C4-2B (cell line): ENCODE measurements around the gene SLC25A1.

ENCODE experiments used
- ZFX ChIP-seq: fragments of 450-650 bp; IDR thresholded peaks from 2 replicates; pipeline ENCODE4 v1.6.1; 2017
- TF ChIP-seq, protein P1 (sequence below): fragments of 450-650 bp; conservative IDR thresholded peaks from 2 replicates; pipeline ENCODE4 v1.5.1; 2017; ENCODE audit warnings: mild to moderate bottlenecking

DNA sequence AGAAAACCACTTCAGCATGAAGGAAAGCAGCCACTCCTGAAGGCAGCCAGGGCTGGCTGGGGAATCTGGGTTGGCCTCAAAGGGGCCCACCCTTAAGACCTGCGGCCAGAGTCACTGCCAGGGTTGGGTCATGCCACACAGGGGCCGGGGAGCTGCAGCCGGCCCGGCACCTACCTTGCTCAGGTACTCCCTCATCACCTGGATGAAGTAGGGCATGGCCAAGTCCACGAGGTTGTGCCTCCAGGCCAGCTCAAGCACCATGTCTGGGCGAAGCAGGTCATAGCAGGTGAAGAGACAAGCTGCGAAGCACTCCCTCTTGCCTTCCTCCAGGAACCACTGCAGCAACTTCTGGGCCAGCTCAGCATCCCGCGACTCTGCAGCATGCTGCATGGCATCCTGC, 4.7 kb upstream of the SLC25A1 start:
- TF ChIP-seq, protein P1, sequence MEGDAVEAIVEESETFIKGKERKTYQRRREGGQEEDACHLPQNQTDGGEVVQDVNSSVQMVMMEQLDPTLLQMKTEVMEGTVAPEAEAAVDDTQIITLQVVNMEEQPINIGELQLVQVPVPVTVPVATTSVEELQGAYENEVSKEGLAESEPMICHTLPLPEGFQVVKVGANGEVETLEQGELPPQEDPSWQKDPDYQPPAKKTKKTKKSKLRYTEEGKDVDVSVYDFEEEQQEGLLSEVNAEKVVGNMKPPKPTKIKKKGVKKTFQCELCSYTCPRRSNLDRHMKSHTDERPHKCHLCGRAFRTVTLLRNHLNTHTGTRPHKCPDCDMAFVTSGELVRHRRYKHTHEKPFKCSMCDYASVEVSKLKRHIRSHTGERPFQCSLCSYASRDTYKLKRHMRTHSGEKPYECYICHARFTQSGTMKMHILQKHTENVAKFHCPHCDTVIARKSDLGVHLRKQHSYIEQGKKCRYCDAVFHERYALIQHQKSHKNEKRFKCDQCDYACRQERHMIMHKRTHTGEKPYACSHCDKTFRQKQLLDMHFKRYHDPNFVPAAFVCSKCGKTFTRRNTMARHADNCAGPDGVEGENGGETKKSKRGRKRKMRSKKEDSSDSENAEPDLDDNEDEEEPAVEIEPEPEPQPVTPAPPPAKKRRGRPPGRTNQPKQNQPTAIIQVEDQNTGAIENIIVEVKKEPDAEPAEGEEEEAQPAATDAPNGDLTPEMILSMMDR: no peak
- no peak for TF ChIP-seq ZFX
